HepG2 (cell line): Measurements from ENCODE around the gene FANCD2. TPM values are rescaled to one million over a fixed set of nuclear protein-coding genes. Genes with fewer than 3 reads are reported as not detected.

ENCODE experiments used
- AKAP8 ChIP-seq: sonication (generic); formaldehyde crosslinking; IDR thresholded peaks from 2 replicates; pipeline ENCODE4 v1.5.1; 2020; ENCODE audit warnings: mild to moderate bottlenecking, missing genetic modification reagents
- ARID4A ChIP-seq: sonication (generic); formaldehyde crosslinking; IDR thresholded peaks from 2 replicates; pipeline ENCODE4 v1.5.0; 2020; ENCODE audit warnings: mild to moderate bottlenecking, missing genetic modification reagents, borderline replicate concordance
- BRF2 ChIP-seq: sonication (generic); formaldehyde crosslinking; IDR thresholded peaks from 2 replicates; pipeline ENCODE4 v1.8.1; 2022; ENCODE audit warnings: mild to moderate bottlenecking, missing genetic modification reagents
- FLYWCH1 ChIP-seq: sonication (generic); formaldehyde crosslinking; IDR thresholded peaks from 2 replicates; pipeline ENCODE4 v1.8.1; 2023; ENCODE audit warnings: mild to moderate bottlenecking, missing genetic modification reagents
- HOXA3 ChIP-seq: sonication (generic); formaldehyde crosslinking; IDR thresholded peaks from 2 replicates; pipeline ENCODE4 v1.5.0; 2020; ENCODE audit warnings: missing genetic modification reagents
- KDM2A ChIP-seq: sonication (generic); formaldehyde crosslinking; IDR thresholded peaks from 2 replicates; pipeline ENCODE4 v1.4.0; 2020; ENCODE audit warnings: low read depth, missing genetic modification reagents, borderline replicate concordance
- MXI1 ChIP-seq: IDR thresholded peaks from 3 replicates; pipeline ENCODE4 v1.6.1; 2012; ENCODE audit warnings: low read depth, low read length, inconsistent platforms, borderline replicate concordance
- SKI ChIP-seq: fragments of 450-650 bp; IDR thresholded peaks from one replicate; pipeline ENCODE4 v1.6.1; 2018; ENCODE audit warnings: mild to moderate bottlenecking; ENCODE audit not compliant: partially characterized antibody
- STAG1 ChIP-seq: sonication (generic); formaldehyde crosslinking; IDR thresholded peaks from 2 replicates; pipeline ENCODE4 v1.4.0; 2020; ENCODE audit warnings: missing genetic modification reagents
- TBX3 ChIP-seq: fragments of 450-650 bp; IDR thresholded peaks from 2 replicates; pipeline ENCODE4 v1.6.1; 2017; ENCODE audit warnings: antibody characterized with exemption, mild to moderate bottlenecking, inconsistent platforms, borderline replicate concordance
- TCF7 ChIP-seq: sonication (generic); IDR thresholded peaks from 2 replicates; pipeline ENCODE4 v1.6.1; 2016; ENCODE audit warnings: antibody characterized with exemption, low read depth
- ZHX2 ChIP-seq, 2 experiments: sonication (generic) in 1 of 2; formaldehyde crosslinking in 1 of 2; IDR thresholded peaks; 2 replicates each; pipeline versions ENCODE4 v1.6.1 to v1.9.0; 2014 to 2022; ENCODE audit warnings: antibody characterized with exemption in 1 of 2, borderline replicate concordance in 1 of 2, inconsistent platforms in 1 of 2, low read depth in 1 of 2, missing genetic modification reagents in 1 of 2
- polyA plus RNA-seq, 8 experiments: library from polyadenylated mRNA; depleted of rRNA in 3 of 8; stranded (reverse) in 7 of 8; unstranded in 1 of 8; fragments of >200 nt; fragmentation: Illumina TruSeq in 4 of 8; extraction: Trizol in 4 of 8; gene quantifications; 2 replicates each; pipeline versions ENCODE4 v1.2.1 to v1.2.3, GENCODE V29; 2011 to 2016; ENCODE audit warnings: low read depth in 4 of 8, missing spikeins in 1 of 8, mixed read lengths in 1 of 8; ENCODE audit not compliant: insufficient read depth in 1 of 8
- total RNA-seq, 5 experiments: library from RNA; depleted of rRNA; stranded (reverse); fragments of >200 nt; fragmentation: Illumina TruSeq; extraction: Trizol; gene quantifications; 2 replicates each; pipeline ENCODE4 v1.2.3, GENCODE V29; 2016; ENCODE audit warnings: low read depth in 1 of 5

The FANCD2 gene
- total and polyA plus RNA-seq, 2 of the 13 experiments (the other 11 are each of a cell fraction or from before 2014, with no cell fraction given) = 10.1 to 42.0 TPM

- TF ChIP-seq ARID4A (CRISPR knock-in tag) (peak; percentile 15; the same call in 1 of the 2 replicates), TBX3 (peak; percentile 19; the same call in 1 of the 2 replicates), TCF7 (peak; percentile 21; the same call in 1 of the 2 replicates), SKI (peak; percentile 36), KDM2A (CRISPR knock-in tag) (0 out of 2 replicates have a peak, but pooled peaks have one; percentile 31), ZHX2 (IDR thresholded peaks at IDR 0.05; ENCODE audit: low read depth) (0 out of 2 replicates have a peak, but pooled peaks have one; percentile 30), ZHX2 (CRISPR knock-in tag; IDR thresholded peaks at IDR 0.05; ENCODE audit: borderline replicate concordance) (no peak), MXI1 (peak; percentile 59; the same call in 1 of the 3 replicates), AKAP8 (CRISPR knock-in tag) (0 out of 2 replicates have a peak, but pooled peaks have one; percentile 54), FLYWCH1 (CRISPR knock-in tag) (no peak), BRF2 (no peak), HOXA3 (CRISPR knock-in tag) (peak; percentile 31; the same call in 1 of the 2 replicates), STAG1 (0 out of 2 replicates have a peak, but pooled peaks have one; percentile 8)
Observed at GRCh38 chr3:10004960-10005564, 21.2 kb upstream of the FANCD2 start (continued).
